Omental fat pad (tissue), 4 donors: ENCODE results near the gene ITPRIP. TPM values are rescaled to one million over a fixed set of nuclear protein-coding genes. Genes with fewer than 3 reads are reported as not detected.

Experiments
- ATAC-seq: fragments of 150-250 bp; one replicate; pipeline ENCODE4 v1.9.1; 2016; ENCODE audit warnings: mild to moderate bottlenecking, moderate library complexity; ENCODE audit not compliant: low FRiP score
- DNase-seq: peaks from one replicate; pipeline ENCODE4 v3.0.0-alpha.2; 2019; ENCODE audit warnings: low spot score
- CTCF ChIP-seq, 3 donors: fragments of 450-650 bp; IDR thresholded peaks; one replicate each; pipeline ENCODE4 v1.5.1; 2016 to 2017; ENCODE audit warnings: antibody characterized with exemption in 3 of 3, mild to moderate bottlenecking in 3 of 3, moderate library complexity in 2 of 3
- total RNA-seq, 4 donors: library from RNA; depleted of rRNA; stranded (reverse); fragments of >200 nt; gene quantifications; one replicate each; pipeline ENCODE4 v1.1.0, GENCODE V29; 2016

Gene ITPRIP
- total RNA-seq, 4 donors from 2014 or later, result 23.4 to 66.2 (median 49.9) TPM

- DNase-seq (no peak), ATAC-seq (no peak)
- no peak for TF ChIP-seq CTCF (IDR thresholded peaks at IDR 0.05)
These were observed 44.4 kb downstream of the ITPRIP start for GRCh38 chr10:104293781-104294321.

GRCh38 chr10:104293011-104293410 lies 45.3 kb downstream of the ITPRIP start:
- TF ChIP-seq CTCF (IDR thresholded peaks at IDR 0.05), result no peak
- peak; percentile 65 for ATAC-seq

GRCh38 chr10:104291439-104291951 lies 46.8 kb downstream of the ITPRIP start:
- peak in 2 of 3 donors; percentile 98 to 99 for TF ChIP-seq CTCF (IDR thresholded peaks at IDR 0.05)
- ATAC-seq (peak; percentile 95), DNase-seq (peak; percentile 88)

More at GRCh38 chr10:104293011-104293410, 45.3 kb downstream of the ITPRIP start:
- no peak for DNase-seq

GRCh38 chr10:104288355-104288754 lies 49.9 kb downstream of the ITPRIP start:
- TF ChIP-seq CTCF (IDR thresholded peaks at IDR 0.05), result no peak
- DNase-seq (no peak), ATAC-seq (no peak)

- ATAC-seq (no peak), DNase-seq (no peak)
- TF ChIP-seq CTCF (IDR thresholded peaks at IDR 0.05), result no peak
These were observed 51.3 kb downstream of the ITPRIP start for GRCh38 chr10:104286939-104287338.

- ATAC-seq (no peak), DNase-seq (no peak)
- TF ChIP-seq CTCF (IDR thresholded peaks at IDR 0.05), result no peak
These were observed 53.4 kb downstream of the ITPRIP start for GRCh38 chr10:104284846-104285245.

- ATAC-seq (no peak), DNase-seq (no peak)
- TF ChIP-seq CTCF (IDR thresholded peaks at IDR 0.05), result no peak
These were observed 56.6 kb downstream of the ITPRIP start for GRCh38 chr10:104281694-104282093.
